SK-N-SH (cell line): ENCODE results near the gene CFAP70.

Experiments used
- CTCF ChIP-seq: fragments of 200-600 bp; sonication (generic); IDR thresholded peaks from 2 replicates; pipeline ENCODE4 v1.6.1; 2017; ENCODE audit warnings: antibody characterized with exemption, mild to moderate bottlenecking, moderate library complexity
- FOSL2 ChIP-seq: IDR thresholded peaks from 2 replicates; pipeline ENCODE4 v1.4.0; 2012; ENCODE audit warnings: low read depth, mild to moderate bottlenecking, moderate library complexity, borderline replicate concordance
- SIN3A ChIP-seq: IDR thresholded peaks from 2 replicates; pipeline ENCODE4 v1.6.1; 2012; ENCODE audit warnings: low read depth, mild to moderate bottlenecking, low read length, moderate library complexity, borderline replicate concordance

- TF ChIP-seq CTCF (no peak), SIN3A (no peak), FOSL2 (no peak)
These were observed 153.6 kb downstream of the CFAP70 start for GRCh38 chr10:73205081-73205480.
